Suppressor macrophage (primary cell): ENCODE results near the gene C3orf22.

Experiments
- DNase-seq, 4 experiments: peaks; one replicate each; pipeline ENCODE4 v3.0.0-alpha.2; 2020 to 2022

C3orf22 gene

DNA sequence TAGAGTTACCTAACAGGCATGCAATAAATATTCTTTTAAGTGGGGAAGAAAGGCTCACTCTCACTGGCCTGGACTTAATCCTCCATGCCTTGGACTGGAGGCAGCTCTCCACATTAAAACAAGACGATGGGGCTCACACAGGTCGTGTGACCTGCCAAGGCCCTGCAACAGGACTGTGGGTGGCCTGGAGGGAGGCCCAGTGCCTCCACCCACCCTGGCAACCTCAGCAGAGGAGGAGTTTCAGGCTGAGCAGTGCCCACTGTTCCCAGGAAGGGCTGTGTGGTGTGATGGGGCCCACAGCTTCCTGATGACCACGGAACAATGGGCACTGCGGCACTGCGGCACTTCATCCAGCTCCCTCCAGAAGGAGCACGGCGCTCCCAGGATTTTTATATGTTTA lies 46.7 kb downstream of the C3orf22 start:
- no peak for DNase-seq

GRCh38 chr3:126511291-126511690 lies 47.4 kb downstream of the C3orf22 start:
- no peak for DNase-seq

DNA sequence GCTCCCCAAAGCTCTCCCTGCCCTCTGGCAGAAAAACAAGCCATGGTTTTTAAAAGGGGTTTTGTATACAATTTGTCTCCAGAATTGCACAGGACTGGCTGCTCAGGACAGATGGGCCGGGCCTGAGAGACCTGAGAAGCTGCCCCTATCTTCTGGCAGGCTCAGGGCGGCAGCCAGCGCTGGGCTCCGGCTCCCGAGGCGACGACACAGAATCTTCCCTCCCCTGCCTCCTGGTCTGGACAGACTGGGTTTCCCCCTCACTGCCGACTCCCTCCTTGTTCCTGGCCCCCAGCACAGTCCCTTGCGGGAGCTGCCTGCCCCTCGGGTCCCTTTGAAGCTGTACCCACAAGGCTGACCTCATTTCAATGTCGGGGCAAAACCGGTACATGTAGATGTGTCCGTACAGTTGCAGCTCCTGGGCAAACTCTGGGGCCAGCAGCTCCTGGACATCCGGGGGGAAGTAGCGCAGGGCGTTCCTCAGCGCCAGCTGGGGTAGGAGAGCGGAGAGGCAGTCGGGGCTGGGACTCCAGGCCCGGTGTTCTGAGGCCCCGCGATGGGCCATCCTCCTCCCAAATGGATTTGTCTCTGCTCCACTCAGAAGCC lies 48.3 kb downstream of the C3orf22 start:
- DNase-seq, result no peak

DNA sequence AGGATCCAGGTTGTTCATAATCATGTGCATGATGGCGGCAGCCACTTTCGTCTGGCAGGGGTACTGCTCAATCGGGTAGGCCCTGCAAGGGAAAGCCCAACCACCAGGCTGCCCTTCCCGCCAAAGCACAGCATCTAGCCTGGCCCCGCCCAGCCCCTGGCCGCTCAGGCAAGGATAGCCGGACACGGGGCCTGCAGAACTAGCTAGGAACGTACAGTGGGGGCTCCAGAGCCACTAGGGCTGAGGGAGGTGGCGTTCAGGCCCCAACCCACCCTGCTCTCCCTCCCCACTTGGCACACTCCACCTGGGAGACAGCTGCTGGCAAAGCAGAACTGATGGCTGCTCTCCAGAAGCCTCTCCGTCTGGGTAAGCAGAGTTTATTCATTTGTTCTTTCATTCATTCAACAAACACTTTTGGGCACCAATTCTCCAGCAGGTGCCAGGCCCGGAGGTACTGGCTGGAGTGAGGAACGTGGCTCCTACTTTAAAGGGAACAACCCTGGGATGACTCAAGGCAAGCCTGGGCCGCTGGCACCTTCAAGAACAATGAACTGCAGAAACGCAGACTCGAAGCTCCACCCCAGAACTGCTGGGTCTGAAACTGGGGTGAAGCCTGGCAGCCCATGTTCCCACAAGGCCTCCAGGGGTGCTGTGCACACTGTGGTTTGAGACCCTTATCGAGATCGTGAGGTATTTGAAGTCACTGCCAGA lies 49.0 kb downstream of the C3orf22 start:
- no peak for DNase-seq

- DNase-seq, result no peak
Measured at GRCh38 chr3:126508564-126508964, 50.2 kb downstream of the C3orf22 start.

DNA sequence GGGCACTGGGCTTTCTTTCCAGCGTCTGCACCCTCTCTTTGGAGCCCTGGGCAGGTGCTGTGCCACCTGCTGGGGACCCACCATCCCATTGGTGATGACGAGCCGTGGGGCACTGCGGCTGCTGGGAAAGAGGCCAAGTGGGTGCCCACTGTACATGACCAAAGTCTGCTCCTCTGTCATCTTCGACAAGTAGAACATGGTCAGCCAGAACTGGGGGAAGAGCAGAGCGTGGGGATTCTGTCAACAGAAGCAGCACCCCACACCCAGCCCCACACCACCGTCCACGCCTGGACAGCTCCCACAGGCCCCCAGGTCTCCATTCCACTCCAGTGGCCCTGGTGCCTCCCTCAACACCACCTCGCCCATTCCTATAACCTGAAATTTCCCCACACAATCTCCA lies 50.8 kb downstream of the C3orf22 start:
- no peak for DNase-seq

- no peak for DNase-seq
Measured at GRCh38 chr3:126503701-126504100, 55.0 kb downstream of the C3orf22 start.

- DNase-seq, result no peak
Measured at GRCh38 chr3:126502656-126503055, 56.1 kb downstream of the C3orf22 start.

DNA sequence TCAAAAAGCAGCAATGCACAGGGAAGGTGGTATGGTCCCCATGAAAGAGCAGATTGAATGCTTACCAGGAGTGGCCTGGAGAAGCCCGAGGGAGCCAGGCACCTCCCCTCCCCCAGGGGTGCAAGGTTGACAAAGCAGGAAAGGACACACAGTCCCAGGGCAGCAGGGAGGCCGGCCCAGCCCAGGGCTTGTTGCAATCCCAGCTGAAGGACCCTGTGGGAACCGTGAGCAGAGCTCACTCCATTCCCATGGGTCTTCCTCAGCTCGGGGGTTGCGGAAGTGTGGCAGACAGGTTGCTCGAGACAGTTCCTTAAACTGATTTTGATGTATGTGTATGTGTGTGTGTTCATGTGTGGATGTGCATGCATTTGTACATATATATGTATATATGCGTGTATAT lies 57.0 kb downstream of the C3orf22 start:
- DNase-seq, result no peak

- DNase-seq, result no peak
Measured at GRCh38 chr3:126501054-126501453, 57.7 kb downstream of the C3orf22 start.

DNA sequence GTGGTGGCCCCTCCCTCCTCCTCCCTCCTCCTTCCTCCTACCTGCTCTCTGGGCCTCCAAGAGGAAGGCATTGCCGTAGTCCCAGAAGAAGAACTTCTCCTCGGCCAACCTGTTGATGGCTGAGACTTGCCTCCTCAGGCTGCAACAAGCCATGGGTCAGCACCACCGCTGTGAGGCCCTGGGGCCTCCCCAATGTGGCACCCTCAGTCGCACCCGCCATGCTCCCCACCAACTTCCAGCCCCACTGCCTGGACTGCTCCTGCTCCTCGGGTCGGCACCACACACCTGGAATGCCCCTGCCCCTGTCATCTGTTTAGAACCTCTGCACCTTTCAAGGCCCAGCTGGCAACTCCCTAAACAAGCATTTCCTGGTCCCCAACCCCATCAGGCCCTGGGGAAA lies 58.7 kb downstream of the C3orf22 start:
- DNase-seq, result no peak
